NCI-H1105 (cell line): Measurements from ENCODE around the gene PARD3.

Experiments used
- DNase-seq: peaks from one replicate; lab custom pipeline; 2025; lab: John Stamatoyannopoulos, UW

The PARD3 gene

GRCh38 chr10:34156781-34157425 is 658.2 kb downstream of the PARD3 start:
- no peak for DNase-seq

DNA sequence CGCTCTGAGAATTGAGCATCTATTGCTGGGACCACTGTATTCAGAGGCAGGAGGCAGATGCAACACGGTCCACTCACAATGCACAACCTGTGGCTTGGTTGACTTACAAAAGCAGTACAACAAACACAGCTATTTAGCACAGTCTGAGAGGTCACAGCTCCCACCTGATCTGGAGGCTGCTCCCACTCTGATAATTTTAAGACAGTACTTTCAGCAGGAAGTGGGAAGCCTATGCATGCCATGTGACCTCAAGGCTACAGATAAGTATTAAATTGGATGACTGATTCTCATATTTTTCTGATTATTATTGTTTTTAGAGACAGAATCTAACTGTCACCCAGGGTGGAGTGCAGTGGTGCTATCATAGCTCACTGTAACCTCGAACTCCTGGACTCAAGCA is 659.3 kb downstream of the PARD3 start:
- DNase-seq = no peak

- DNase-seq = no peak
These were observed 660.7 kb downstream of the PARD3 start for GRCh38 chr10:34154383-34154900.

- no peak for DNase-seq
These were observed 661.3 kb downstream of the PARD3 start for GRCh38 chr10:34153663-34154382.

GRCh38 chr10:34152434-34152833 is 662.7 kb downstream of the PARD3 start:
- no peak for DNase-seq

DNA sequence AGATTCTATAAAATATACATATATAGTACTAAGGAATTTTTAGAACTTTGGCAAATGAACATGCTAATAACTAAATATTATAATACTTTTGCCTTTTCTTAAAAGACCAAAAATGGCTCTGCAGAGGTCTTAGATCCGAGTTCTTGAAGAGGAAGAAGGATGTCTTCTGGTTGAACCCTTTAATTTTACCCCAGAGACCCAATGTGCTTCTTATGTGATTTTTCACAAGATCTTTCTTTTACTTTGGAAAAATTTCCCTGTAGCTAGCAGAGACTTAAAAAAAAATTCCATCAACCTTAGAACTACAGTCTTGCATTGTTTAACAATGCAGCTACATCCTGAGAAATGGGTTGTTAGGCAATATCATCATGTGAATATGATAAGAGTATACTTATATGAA is 663.2 kb downstream of the PARD3 start:
- no peak for DNase-seq

- DNase-seq = no peak
These were observed 663.6 kb downstream of the PARD3 start for GRCh38 chr10:34151481-34151880.

DNA sequence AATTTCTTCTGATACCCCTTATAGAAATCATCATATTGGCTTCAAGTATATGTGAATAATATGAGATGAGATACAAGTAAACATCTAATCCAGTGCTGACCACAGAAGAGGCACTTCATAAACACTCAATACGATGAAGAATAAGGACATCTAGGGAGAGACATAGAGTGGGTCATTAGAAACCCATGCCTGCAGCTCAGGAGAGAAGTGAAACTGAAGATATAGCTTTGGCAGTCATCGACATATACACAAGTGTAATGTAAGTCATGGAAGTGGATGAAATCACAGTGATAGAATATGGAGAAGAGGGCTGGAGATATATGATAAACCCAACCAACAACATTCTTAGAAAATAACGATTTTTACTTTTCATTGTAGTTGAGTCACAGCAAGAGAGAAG is 665.0 kb downstream of the PARD3 start:
- no peak for DNase-seq

GRCh38 chr10:34148305-34148657 is 666.8 kb downstream of the PARD3 start:
- no peak for DNase-seq

DNA sequence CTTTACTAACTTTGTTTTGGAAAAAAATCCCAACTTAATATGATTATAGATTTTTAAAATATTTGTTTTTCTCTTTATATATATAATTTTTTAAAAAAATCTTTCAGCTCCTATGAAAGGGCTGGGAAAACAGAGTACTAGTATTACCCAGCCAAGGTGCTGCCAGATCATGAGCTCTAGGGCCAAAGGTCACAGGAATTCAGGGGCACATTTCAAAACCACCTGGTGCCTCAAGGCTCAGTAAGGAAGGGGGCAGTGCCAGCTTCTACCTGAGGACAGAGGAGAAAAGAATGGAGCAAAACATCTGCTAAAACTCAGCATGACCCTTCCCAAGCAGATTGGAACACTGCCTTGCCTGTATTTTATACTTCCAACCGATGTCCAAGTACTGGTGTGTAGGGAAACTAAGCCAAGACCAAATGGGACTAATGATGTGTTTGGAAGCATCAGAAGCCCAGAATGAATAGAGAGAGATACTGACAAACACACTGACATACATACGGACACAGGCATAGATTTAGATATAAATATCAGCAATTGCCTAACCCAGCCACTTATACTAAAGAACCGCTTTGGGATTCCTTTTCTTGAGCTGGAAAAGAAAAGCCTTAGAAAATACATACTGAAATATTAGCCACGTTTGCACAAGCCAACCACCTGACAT is 667.3 kb downstream of the PARD3 start:
- DNase-seq = no peak

- DNase-seq = no peak
These were observed 669.4 kb downstream of the PARD3 start for GRCh38 chr10:34145715-34146114.

DNA sequence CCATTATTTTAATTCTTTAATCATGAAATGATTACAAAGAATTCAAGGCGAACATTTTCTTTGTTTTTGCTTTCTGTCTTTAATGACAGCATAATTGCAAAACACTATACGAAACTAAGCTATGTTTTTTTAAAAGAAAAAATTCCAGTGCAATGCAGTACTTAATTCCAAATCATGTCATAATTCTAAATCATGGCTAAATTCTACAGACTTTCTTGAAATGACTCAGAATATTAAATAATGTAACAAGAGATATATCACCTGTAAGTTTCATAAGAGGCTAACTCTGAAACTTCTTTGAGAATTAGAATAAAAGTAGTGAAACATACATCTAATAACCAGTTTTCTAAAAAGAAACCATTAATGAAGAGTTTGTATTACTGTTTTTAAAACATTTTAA is 671.6 kb downstream of the PARD3 start:
- no peak for DNase-seq

DNA sequence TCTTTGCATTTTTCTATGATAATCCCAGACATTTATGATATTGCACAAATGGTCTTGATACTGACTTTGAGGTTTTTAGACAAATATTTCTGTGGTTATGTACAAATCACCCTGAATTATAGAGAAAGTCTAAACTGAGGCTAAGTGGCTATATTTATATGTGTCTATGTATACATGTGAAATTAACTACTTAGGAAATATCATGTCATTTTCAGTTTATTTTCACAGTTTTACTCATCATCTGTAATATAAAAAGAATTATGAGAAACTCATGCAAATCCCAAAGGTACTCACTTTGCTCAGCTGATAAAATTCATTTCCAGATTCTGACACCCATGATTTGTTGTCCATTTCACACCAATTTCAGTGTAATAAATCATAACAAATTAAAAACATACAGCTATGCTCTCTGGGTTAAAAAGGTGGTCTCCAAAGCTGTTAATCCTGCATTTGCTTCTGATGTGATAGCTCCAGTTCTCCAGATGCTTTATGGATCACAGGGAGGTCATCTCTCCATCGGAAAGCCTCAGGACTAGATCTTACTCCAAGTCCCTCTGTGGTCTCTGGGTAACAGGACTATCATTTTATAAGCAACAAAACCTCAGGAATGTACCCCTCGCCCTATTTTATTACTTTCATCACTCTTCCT is 673.9 kb downstream of the PARD3 start:
- DNase-seq = no peak

DNA sequence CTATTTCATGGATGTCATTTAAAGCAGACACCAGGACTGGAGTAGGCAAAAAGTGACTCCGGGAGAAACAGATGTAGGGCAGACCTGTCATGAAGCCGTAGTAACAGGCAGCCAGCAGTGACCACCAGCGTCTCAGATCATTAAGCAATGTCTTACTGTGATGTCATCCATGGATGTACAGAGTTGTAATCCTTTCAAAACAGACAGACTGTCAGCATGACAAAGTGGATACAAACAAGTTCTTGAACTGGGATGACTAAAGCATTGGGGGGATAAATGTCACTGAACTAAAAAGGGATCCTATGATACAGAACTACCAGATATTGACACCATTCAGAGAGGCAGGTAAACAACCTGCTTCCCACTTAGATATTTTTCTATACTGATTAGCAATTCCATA is 675.5 kb downstream of the PARD3 start:
- DNase-seq = no peak

DNA sequence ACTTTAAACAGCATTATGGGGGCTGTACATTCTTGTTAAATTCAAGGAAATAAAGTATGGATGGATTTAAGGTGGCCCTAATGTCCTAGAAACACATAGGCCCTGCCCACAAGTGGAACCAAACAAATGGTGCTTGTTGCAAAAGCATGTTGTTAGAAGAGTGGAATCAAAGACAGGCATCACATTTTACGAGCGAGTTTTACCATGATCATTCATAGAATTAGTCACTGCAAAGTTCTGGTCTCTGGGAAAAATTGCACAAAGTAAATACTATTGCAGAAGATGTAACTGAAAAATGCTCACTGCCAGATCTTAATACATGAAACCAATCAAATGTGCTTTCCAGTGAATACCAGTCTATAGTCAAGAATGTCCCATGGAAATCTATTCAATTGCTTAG is 677.1 kb downstream of the PARD3 start:
- no peak for DNase-seq

DNA sequence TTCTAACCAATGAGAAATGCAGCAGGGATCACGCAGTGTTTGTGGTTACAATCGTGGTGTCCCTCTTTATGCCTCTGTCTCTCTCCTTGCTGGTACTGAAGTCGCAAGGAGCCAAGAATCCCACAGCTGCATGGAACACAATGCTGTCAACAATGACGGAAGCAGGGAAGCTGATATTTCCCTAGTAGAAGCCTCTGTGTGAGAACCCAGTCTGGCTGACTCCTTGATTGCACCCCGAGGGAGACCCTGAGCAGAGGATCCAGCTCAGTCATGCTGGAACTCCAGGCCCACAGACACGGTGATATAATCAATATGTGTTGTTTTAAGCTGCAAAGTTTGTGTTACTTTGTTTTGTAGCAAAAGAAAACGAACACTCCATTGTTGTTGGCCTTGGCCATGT is 677.9 kb downstream of the PARD3 start:
- DNase-seq = no peak

DNA sequence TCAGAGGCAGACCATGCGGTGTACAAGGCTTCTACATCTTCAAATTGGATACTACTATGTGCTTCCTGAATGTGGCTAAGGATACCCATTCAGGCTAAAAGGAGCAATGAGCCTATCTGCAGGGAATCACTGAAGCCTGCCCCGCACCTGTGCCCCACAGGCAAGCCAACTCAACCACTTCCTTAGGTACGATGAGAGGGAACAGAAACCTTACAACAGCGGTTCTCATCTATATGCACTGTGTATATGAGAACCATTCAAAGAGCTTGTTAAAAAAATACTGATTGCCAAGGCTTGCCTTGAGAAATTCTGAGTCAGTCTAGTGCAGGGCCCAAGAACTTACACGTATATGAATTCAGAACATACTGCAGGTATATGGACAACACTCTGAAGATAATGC is 679.6 kb downstream of the PARD3 start:
- DNase-seq = no peak

DNA sequence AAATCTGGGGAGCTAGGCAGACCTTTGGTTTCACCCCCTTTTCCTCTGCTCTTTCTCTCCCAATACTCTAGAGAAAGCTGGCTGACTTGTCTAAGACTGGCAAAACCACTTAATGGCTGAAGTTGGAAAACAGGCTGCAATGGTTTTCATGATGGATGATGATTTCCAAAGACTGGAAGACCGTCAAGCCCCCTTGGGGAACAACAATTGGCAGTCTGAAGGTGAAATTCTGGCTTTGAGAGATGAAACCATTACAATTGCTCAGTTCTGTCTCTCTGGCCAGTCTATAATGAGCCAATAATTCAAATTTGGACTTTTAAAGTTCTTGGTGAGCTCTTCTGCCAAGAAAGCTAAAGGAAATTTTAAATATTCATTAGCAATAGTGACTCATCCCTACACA is 680.5 kb downstream of the PARD3 start:
- DNase-seq = no peak

- DNase-seq = no peak
These were observed 681.7 kb downstream of the PARD3 start for GRCh38 chr10:34133406-34133805.

DNA sequence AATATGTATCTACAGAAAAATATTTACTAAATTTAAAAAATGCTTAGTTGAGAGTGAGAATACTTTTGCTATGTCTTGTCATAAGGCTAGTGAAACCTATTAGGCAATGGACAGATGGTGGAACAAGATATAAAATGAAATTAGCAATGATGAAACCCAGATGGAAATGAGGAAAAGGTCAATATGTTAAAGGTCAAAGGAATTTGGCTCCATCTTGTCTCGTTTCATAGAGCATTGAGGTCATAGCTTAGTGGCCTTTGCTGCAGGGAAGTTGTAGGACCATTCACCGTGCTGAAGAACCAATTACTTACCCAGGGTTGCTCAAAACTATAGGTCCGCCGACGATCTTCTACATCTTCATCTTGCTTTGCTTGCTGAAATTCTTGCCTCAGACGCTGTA is 683.9 kb downstream of the PARD3 start:
- no peak for DNase-seq

GRCh38 chr10:34127676-34128075 is 687.4 kb downstream of the PARD3 start:
- no peak for DNase-seq

DNA sequence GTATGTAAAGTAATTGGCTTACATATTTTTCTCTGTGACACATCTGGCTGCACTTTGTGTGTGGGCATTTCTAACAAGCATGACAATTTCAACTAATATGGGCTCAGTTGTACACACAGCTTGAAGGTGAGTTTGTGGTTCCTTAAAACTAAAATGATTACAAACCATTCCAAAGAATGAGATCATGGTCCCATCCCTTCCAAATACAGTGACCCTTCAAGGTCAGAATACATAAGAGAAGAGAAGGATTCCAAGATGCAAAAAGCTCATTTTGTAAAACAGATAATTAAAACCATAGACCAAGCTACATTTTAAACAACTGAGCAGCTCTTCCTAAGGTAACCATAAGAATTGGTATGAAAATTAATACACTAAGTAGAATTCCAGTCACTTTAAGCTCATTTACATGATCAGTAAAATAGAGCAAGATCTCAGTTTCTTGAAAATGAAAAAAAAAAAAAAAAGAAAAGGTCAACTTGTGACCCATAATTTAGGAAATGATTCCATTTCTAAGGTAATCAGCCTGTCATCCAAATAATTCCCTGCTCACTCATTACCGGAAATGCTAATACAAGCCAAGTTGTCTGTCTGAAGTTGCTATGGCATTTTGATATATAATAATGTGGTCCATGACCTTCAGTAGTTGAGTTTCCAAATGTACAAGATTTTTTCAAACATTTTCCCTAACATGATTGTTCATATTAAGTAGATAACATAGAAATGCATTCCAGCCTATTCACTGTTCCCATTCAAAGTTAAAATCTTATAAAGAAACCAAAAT is 688.5 kb downstream of the PARD3 start:
- DNase-seq = no peak
